H1 (cell line): ENCODE results near the gene NECAP2. TPM values are rescaled to one million over a fixed set of nuclear protein-coding genes. Genes with fewer than 3 reads are reported as not detected.

Source experiments
- ASH2L ChIP-seq: fragments of 200-600, 300-600 bp; sonication (generic); IDR thresholded peaks from one replicate; pipeline ENCODE4 v1.7.1; 2017; ENCODE audit warnings: low read length
- CEBPB ChIP-seq: IDR thresholded peaks from 2 replicates; pipeline ENCODE4 v1.6.1; 2012; ENCODE audit warnings: low read depth, low read length
- CHD1 ChIP-seq: IDR thresholded peaks from 2 replicates; pipeline ENCODE4 v1.6.1; 2012; ENCODE audit warnings: low read depth, low read length, improper control_type of control experiment
- EP300 ChIP-seq, 2 experiments: IDR thresholded peaks; 1 replicate in 1 of 2; 2 replicates in 1 of 2; pipeline ENCODE4 v1.6.1; 2011 to 2012; ENCODE audit warnings: low read depth in 2 of 2, low read length in 2 of 2, mild to moderate bottlenecking in 2 of 2, borderline replicate concordance in 1 of 2, inconsistent platforms in 1 of 2, moderate library complexity in 1 of 2
- GTF2F1 ChIP-seq: IDR thresholded peaks from 2 replicates; pipeline ENCODE4 v1.6.1; 2012; ENCODE audit warnings: low read depth, low read length, improper control_type of control experiment, borderline replicate concordance
- KDM4A ChIP-seq: IDR thresholded peaks from one replicate; pipeline ENCODE4 v1.7.1; 2012; ENCODE audit warnings: low read depth, mild to moderate bottlenecking, moderate library complexity, low read length, inconsistent platforms; ENCODE audit not compliant: severe bottlenecking
- PHF8 ChIP-seq: fragments of 200-600 bp; sonication (generic); conservative IDR thresholded peaks from 2 replicates; pipeline ENCODE4 v1.7.1; 2012; ENCODE audit warnings: low read depth, mild to moderate bottlenecking, inconsistent platforms, low read length, moderate library complexity
- POU5F1 ChIP-seq: IDR thresholded peaks from 2 replicates; pipeline ENCODE4 v1.6.1; 2011; ENCODE audit warnings: low read depth, mild to moderate bottlenecking, low read length, moderate library complexity
- polyA plus RNA-seq, 7 experiments: library from polyadenylated mRNA; depleted of rRNA in 3 of 7; stranded (reverse) in 5 of 7; unstranded in 2 of 7; fragments of >200 nt in 5 of 7; fragments of 200-250 nt in 2 of 7; gene quantifications; 1 replicate in 5 of 7; 2 replicates in 1 of 7; 4 replicates in 1 of 7; pipeline versions ENCODE4 v1.2.1 to v1.2.3, GENCODE V29; 2011 to 2013; ENCODE audit warnings: missing spikeins in 2 of 7, mixed read lengths in 2 of 7
- total RNA-seq: library from RNA; stranded (reverse); fragmentation: NEBNext Ultra II Directional; extraction: Animal tissue kit (Norgen Biotek cat#: 25700); gene quantifications from 2 replicates; pipeline ENCODE4 v1.2.1, GENCODE V29; 2021
- TF ChIP-seq, protein P1 (sequence below): fragments of 300-600 bp; sonication (generic); IDR thresholded peaks from 2 replicates; pipeline ENCODE4 v1.7.1; 2012; ENCODE audit warnings: low read length, moderate library complexity, mild to moderate bottlenecking, inconsistent platforms; ENCODE audit not compliant: insufficient replicate concordance
- TF ChIP-seq, protein P2 (sequence below): IDR thresholded peaks from 2 replicates; pipeline ENCODE4 v1.6.1; 2012; ENCODE audit warnings: low read length, inconsistent platforms

NECAP2 gene
- total and polyA plus RNA-seq, 2 of the 8 experiments (the other 6 are each of a cell fraction or from before 2014, with no cell fraction given) = 24.4 to 29.7 TPM

- TF ChIP-seq, protein P1, sequence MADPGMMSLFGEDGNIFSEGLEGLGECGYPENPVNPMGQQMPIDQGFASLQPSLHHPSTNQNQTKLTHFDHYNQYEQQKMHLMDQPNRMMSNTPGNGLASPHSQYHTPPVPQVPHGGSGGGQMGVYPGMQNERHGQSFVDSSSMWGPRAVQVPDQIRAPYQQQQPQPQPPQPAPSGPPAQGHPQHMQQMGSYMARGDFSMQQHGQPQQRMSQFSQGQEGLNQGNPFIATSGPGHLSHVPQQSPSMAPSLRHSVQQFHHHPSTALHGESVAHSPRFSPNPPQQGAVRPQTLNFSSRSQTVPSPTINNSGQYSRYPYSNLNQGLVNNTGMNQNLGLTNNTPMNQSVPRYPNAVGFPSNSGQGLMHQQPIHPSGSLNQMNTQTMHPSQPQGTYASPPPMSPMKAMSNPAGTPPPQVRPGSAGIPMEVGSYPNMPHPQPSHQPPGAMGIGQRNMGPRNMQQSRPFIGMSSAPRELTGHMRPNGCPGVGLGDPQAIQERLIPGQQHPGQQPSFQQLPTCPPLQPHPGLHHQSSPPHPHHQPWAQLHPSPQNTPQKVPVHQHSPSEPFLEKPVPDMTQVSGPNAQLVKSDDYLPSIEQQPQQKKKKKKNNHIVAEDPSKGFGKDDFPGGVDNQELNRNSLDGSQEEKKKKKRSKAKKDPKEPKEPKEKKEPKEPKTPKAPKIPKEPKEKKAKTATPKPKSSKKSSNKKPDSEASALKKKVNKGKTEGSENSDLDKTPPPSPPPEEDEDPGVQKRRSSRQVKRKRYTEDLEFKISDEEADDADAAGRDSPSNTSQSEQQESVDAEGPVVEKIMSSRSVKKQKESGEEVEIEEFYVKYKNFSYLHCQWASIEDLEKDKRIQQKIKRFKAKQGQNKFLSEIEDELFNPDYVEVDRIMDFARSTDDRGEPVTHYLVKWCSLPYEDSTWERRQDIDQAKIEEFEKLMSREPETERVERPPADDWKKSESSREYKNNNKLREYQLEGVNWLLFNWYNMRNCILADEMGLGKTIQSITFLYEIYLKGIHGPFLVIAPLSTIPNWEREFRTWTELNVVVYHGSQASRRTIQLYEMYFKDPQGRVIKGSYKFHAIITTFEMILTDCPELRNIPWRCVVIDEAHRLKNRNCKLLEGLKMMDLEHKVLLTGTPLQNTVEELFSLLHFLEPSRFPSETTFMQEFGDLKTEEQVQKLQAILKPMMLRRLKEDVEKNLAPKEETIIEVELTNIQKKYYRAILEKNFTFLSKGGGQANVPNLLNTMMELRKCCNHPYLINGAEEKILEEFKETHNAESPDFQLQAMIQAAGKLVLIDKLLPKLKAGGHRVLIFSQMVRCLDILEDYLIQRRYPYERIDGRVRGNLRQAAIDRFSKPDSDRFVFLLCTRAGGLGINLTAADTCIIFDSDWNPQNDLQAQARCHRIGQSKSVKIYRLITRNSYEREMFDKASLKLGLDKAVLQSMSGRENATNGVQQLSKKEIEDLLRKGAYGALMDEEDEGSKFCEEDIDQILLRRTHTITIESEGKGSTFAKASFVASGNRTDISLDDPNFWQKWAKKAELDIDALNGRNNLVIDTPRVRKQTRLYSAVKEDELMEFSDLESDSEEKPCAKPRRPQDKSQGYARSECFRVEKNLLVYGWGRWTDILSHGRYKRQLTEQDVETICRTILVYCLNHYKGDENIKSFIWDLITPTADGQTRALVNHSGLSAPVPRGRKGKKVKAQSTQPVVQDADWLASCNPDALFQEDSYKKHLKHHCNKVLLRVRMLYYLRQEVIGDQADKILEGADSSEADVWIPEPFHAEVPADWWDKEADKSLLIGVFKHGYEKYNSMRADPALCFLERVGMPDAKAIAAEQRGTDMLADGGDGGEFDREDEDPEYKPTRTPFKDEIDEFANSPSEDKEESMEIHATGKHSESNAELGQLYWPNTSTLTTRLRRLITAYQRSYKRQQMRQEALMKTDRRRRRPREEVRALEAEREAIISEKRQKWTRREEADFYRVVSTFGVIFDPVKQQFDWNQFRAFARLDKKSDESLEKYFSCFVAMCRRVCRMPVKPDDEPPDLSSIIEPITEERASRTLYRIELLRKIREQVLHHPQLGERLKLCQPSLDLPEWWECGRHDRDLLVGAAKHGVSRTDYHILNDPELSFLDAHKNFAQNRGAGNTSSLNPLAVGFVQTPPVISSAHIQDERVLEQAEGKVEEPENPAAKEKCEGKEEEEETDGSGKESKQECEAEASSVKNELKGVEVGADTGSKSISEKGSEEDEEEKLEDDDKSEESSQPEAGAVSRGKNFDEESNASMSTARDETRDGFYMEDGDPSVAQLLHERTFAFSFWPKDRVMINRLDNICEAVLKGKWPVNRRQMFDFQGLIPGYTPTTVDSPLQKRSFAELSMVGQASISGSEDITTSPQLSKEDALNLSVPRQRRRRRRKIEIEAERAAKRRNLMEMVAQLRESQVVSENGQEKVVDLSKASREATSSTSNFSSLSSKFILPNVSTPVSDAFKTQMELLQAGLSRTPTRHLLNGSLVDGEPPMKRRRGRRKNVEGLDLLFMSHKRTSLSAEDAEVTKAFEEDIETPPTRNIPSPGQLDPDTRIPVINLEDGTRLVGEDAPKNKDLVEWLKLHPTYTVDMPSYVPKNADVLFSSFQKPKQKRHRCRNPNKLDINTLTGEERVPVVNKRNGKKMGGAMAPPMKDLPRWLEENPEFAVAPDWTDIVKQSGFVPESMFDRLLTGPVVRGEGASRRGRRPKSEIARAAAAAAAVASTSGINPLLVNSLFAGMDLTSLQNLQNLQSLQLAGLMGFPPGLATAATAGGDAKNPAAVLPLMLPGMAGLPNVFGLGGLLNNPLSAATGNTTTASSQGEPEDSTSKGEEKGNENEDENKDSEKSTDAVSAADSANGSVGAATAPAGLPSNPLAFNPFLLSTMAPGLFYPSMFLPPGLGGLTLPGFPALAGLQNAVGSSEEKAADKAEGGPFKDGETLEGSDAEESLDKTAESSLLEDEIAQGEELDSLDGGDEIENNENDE = no peak
- TF ChIP-seq PHF8 (no peak), ASH2L (no peak), GTF2F1 (no peak), CHD1 (no peak), KDM4A (no peak), POU5F1 (no peak), CEBPB (no peak), EP300 (IDR thresholded peaks at IDR 0.05; ENCODE audit: borderline replicate concordance in 1 of 2, low read depth in 2 of 2, low read length in 2 of 2) (no peak)
- TF ChIP-seq, protein P2, sequence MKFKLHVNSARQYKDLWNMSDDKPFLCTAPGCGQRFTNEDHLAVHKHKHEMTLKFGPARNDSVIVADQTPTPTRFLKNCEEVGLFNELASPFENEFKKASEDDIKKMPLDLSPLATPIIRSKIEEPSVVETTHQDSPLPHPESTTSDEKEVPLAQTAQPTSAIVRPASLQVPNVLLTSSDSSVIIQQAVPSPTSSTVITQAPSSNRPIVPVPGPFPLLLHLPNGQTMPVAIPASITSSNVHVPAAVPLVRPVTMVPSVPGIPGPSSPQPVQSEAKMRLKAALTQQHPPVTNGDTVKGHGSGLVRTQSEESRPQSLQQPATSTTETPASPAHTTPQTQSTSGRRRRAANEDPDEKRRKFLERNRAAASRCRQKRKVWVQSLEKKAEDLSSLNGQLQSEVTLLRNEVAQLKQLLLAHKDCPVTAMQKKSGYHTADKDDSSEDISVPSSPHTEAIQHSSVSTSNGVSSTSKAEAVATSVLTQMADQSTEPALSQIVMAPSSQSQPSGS = no peak
Observed at GRCh38 chr1:16503494-16503893, 63.0 kb downstream of the NECAP2 start (continued).
